HepG2 (cell line): ENCODE data around the gene CCDC74A. TPM values are rescaled to one million over a fixed set of nuclear protein-coding genes. Genes with fewer than 3 reads are reported as not detected.
"Not testable (repeated sequence)": the region's sequence is repeated elsewhere in the genome, so short reads cannot be mapped to it uniquely, and the experiment has no call there.

Experiments used
- ATAC-seq: fragments of 200-7000 bp; cut with Tn5 transposase; 3 replicates; pipeline ENCODE4 v1.9.1; 2020; ENCODE audit warnings: mild to moderate bottlenecking, moderate library complexity
- BruUV-seq: library from RNA; stranded (reverse); fragments of 400-500 nt; replicated peaks from 2 replicates; lab custom pipeline; 2021; lab: Mats Ljungman, UMichigan
- CTCF ChIA-PET: fragments of 300-600 bp; formaldehyde crosslinking; extraction: SDS; loops from one replicate; lab custom pipeline; 2021; ENCODE audit warnings: low total read pairs, inconsistent platforms, low intra/inter-chr PET ratio; lab: Yijun Ruan, JAX
- POLR2A ChIA-PET: fragments of 350-600 bp; sonication (Branson Sonifier 250); formaldehyde crosslinking; loops from one replicate; lab custom pipeline; 2020; ENCODE audit warnings: antibody characterized with exemption, inconsistent platforms; lab: Yijun Ruan, JAX
- DNase-seq: peaks from one replicate; pipeline ENCODE4 v3.0.0-alpha.2; 2015; ENCODE audit warnings: low spot score
- FAIRE-seq: peaks from 3 replicates; lab custom pipeline; 2011; peaks lifted over from hg19 to GRCh38; lab: Jason Lieb, UNC
- H2AFZ ChIP-seq: one replicate; pipeline ENCODE4 v1.6.1; 2011; ENCODE audit warnings: low read length, inconsistent platforms
- H3K27ac ChIP-seq: fragments of 300-600 bp; 3 replicates; pipeline ENCODE4 v1.8.0; 2011; ENCODE audit warnings: mixed run types, mild to moderate bottlenecking, mixed read lengths, low read length, inconsistent platforms; ENCODE audit not compliant: insufficient read depth; ENCODE audit errors: extremely low read length
- H3K27me3 ChIP-seq, 2 experiments: fragments of 200-600 bp in 1 of 2; 2 replicates in 1 of 2; 3 replicates in 1 of 2; pipeline versions ENCODE4 v1.6.0 to v1.8.0; 2011; ENCODE audit warnings: low read length in 2 of 2, mild to moderate bottlenecking in 2 of 2, moderate library complexity in 2 of 2, inconsistent platforms in 1 of 2; ENCODE audit not compliant: insufficient read depth in 2 of 2, control insufficient read depth in 1 of 2
- H3K36me3 ChIP-seq, 2 experiments: fragments of 200-600 bp in 1 of 2; replicated peaks in 1 of 2; 2 replicates in 1 of 2; 3 replicates in 1 of 2; pipeline versions ENCODE4 v1.5.1 to v1.8.0; 2011; ENCODE audit warnings: low read length in 2 of 2, inconsistent platforms in 1 of 2; ENCODE audit not compliant: insufficient read depth in 2 of 2, control insufficient read depth in 1 of 2
- H3K4me1 ChIP-seq: 2 replicates; pipeline ENCODE4 v1.5.1; 2012; ENCODE audit warnings: low read length, inconsistent platforms; ENCODE audit not compliant: insufficient read depth
- H3K4me2 ChIP-seq: 2 replicates; pipeline ENCODE4 v1.6.0; 2011; ENCODE audit warnings: low read depth, low read length, inconsistent platforms
- H3K4me3 ChIP-seq, 3 experiments: fragments of 200-600 bp in 1 of 3; sonication (generic), shearing (Covaris generic) in 1 of 3; replicated peaks in 1 of 3; 2 replicates each; pipeline ENCODE4 v1.5.1; 2011 to 2016; ENCODE audit warnings: low read length in 3 of 3, inconsistent platforms in 2 of 3, low read depth in 2 of 3, mild to moderate bottlenecking in 2 of 3, control low read depth in 1 of 3, mixed read lengths in 1 of 3; ENCODE audit not compliant: insufficient read depth in 1 of 3
- H3K79me2 ChIP-seq: one replicate; pipeline ENCODE4 v1.6.1; 2011; ENCODE audit warnings: low read length, inconsistent platforms; ENCODE audit not compliant: insufficient read depth
- H3K9ac ChIP-seq: 2 replicates; pipeline ENCODE4 v1.6.0; 2011; ENCODE audit warnings: mild to moderate bottlenecking, low read depth, low read length, inconsistent platforms; ENCODE audit not compliant: insufficient read depth
- H3K9me3 ChIP-seq: 2 replicates; pipeline ENCODE4 v1.5.1; 2012; ENCODE audit warnings: mild to moderate bottlenecking, low read length
- H4K20me1 ChIP-seq: 2 replicates; pipeline ENCODE4 v1.6.0; 2011; ENCODE audit warnings: inconsistent platforms, mild to moderate bottlenecking, low read length, moderate library complexity; ENCODE audit not compliant: insufficient read depth
- AKAP8 ChIP-seq: sonication (generic); formaldehyde crosslinking; IDR thresholded peaks from 2 replicates; pipeline ENCODE4 v1.5.1; 2020; ENCODE audit warnings: mild to moderate bottlenecking, missing genetic modification reagents
- MAZ ChIP-seq, 2 experiments: sonication (generic) in 1 of 2; formaldehyde crosslinking in 1 of 2; IDR thresholded peaks; 2 replicates each; pipeline versions ENCODE4 v1.5.0 to v1.6.1; 2012 to 2020; ENCODE audit warnings: low read depth in 2 of 2, mild to moderate bottlenecking in 2 of 2, borderline replicate concordance in 1 of 2, improper control_type of control experiment in 1 of 2, low read length in 1 of 2, missing genetic modification reagents in 1 of 2, moderate library complexity in 1 of 2
- NFE2L2 ChIP-seq: fragments of 150-350 bp; IDR thresholded peaks from 2 replicates; pipeline ENCODE4 v1.6.1; 2014; ENCODE audit warnings: low read length
- PRPF4 ChIP-seq: fragments of 200-400 bp; formaldehyde crosslinking; IDR thresholded peaks from 2 replicates; pipeline ENCODE4 v1.6.1; 2016; ENCODE audit warnings: low read length, low read depth; ENCODE audit not compliant: poor library complexity, severe bottlenecking
- TBL1XR1 ChIP-seq: fragments of 150-350 bp; IDR thresholded peaks from 2 replicates; pipeline ENCODE4 v1.6.1; 2014; ENCODE audit warnings: borderline replicate concordance, low read length; ENCODE audit not compliant: partially characterized antibody
- ZFYVE20 ChIP-seq: sonication (generic); formaldehyde crosslinking; IDR thresholded peaks from 2 replicates; pipeline ENCODE4 v1.8.0; 2023; ENCODE audit warnings: low read depth, mild to moderate bottlenecking, moderate library complexity, missing genetic modification reagents, borderline replicate concordance
- ZMYM2 ChIP-seq: sonication (generic); formaldehyde crosslinking; IDR thresholded peaks from 2 replicates; pipeline ENCODE4 v1.8.0; 2022; ENCODE audit warnings: mild to moderate bottlenecking, missing genetic modification reagents
- ZNF552 ChIP-seq: sonication (generic); formaldehyde crosslinking; IDR thresholded peaks from 2 replicates; pipeline ENCODE4 v1.9.0; 2022; ENCODE audit warnings: missing genetic modification reagents, mild to moderate bottlenecking, borderline replicate concordance
- ZNF598 ChIP-seq: sonication (generic); formaldehyde crosslinking; IDR thresholded peaks from 2 replicates; pipeline ENCODE4 v1.5.1; 2020; ENCODE audit warnings: mild to moderate bottlenecking, missing genetic modification reagents, borderline replicate concordance
- WGBS: methylation state at CpG from one replicate; pipeline ENCODE4 v1.1.6; 2017; ENCODE audit warnings: low lambda C conversion rate; 5-methylcytosine and 5-hydroxymethylcytosine counted together
- in situ Hi-C: cut with HindIII; loops from 2 replicates; pipeline ENCODE4 v1.10.0; 2017; ENCODE audit warnings: low pct_unique_long_range_greater_than_20kb; ENCODE audit not compliant: extremely low pct_ligation_motif_present
- intact Hi-C: fragments of 100-400 bp; cut with micrococcal nuclease; formaldehyde crosslinking; loops from one replicate; pipeline ENCODE4 v1.10.0; 2022; ENCODE audit not compliant: unreplicated experiment
- polyA plus RNA-seq, 8 experiments: library from polyadenylated mRNA; depleted of rRNA in 3 of 8; stranded (reverse) in 7 of 8; unstranded in 1 of 8; fragments of >200 nt; fragmentation: Illumina TruSeq in 4 of 8; extraction: Trizol in 4 of 8; gene quantifications; 2 replicates each; pipeline versions ENCODE4 v1.2.1 to v1.2.3, GENCODE V29; 2011 to 2016; ENCODE audit warnings: low read depth in 4 of 8, missing spikeins in 1 of 8, mixed read lengths in 1 of 8; ENCODE audit not compliant: insufficient read depth in 1 of 8
- total RNA-seq, 5 experiments: library from RNA; depleted of rRNA; stranded (reverse); fragments of >200 nt; fragmentation: Illumina TruSeq; extraction: Trizol; gene quantifications; 2 replicates each; pipeline ENCODE4 v1.2.3, GENCODE V29; 2016; ENCODE audit warnings: low read depth in 1 of 5
- TF ChIP-seq, protein P1 (sequence below): sonication (generic); formaldehyde crosslinking; IDR thresholded peaks from 2 replicates; pipeline ENCODE4 v1.4.0; 2020; ENCODE audit warnings: missing genetic modification reagents

Gene CCDC74A
- total and polyA plus RNA-seq, 2 of the 13 experiments (the other 11 are each of a cell fraction or from before 2014, with no cell fraction given) = 0.15 to 0.17 TPM

- TF ChIP-seq, protein P1, sequence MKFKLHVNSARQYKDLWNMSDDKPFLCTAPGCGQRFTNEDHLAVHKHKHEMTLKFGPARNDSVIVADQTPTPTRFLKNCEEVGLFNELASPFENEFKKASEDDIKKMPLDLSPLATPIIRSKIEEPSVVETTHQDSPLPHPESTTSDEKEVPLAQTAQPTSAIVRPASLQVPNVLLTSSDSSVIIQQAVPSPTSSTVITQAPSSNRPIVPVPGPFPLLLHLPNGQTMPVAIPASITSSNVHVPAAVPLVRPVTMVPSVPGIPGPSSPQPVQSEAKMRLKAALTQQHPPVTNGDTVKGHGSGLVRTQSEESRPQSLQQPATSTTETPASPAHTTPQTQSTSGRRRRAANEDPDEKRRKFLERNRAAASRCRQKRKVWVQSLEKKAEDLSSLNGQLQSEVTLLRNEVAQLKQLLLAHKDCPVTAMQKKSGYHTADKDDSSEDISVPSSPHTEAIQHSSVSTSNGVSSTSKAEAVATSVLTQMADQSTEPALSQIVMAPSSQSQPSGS (CRISPR knock-in tag) = no peak
Observed at GRCh38 chr2:131567891-131568290, 40.2 kb downstream of the CCDC74A start (continued).

GRCh38 chr2:131568401-131568800, 40.7 kb downstream of the CCDC74A start:
- H2AFZ ChIP-seq, H3K4me2 ChIP-seq, H3K36me3 ChIP-seq, ATAC-seq, CTCF ChIA-PET, FAIRE-seq, BruUV-seq, POLR2A ChIA-PET, intact Hi-C loops, H3K79me2 ChIP-seq, H3K9me3 ChIP-seq, H3K4me3 ChIP-seq, H3K9ac ChIP-seq, H3K27ac ChIP-seq, H4K20me1 ChIP-seq, H3K4me1 ChIP-seq, DNase-seq, in situ Hi-C loops: not testable (repeated sequence)
- WGBS = 0% methylated on average over 1 of the region's 1 CpG
- peaks cover 0 to 27% of the 10 kb centered on the region in 2 experiments; a peak in 3 of 5 replicates for H3K27me3 ChIP-seq

- CTCF ChIA-PET = no interaction called here
- Histone ChIP-seq H3K27me3 (peaks cover 3 to 25% of the 10 kb centered on the region in 2 experiments; a peak in 4 of 5 replicates), H3K4me2 (no peak overlapping the region)
- TF ChIP-seq MAZ (IDR thresholded peaks at IDR 0.05; ENCODE audit: borderline replicate concordance, low read depth, low read length) = no peak
- TF ChIP-seq MAZ (CRISPR knock-in tag; IDR thresholded peaks at IDR 0.05; ENCODE audit: low read depth) = no peak
- TF ChIP-seq ZNF552 (CRISPR knock-in tag) = no peak
- no peak for TF ChIP-seq NFE2L2
- TF ChIP-seq ZMYM2 (CRISPR knock-in tag) = no peak
- TF ChIP-seq ZNF598 (CRISPR knock-in tag) = no peak
- TF ChIP-seq PRPF4 = no peak
- TF ChIP-seq AKAP8 = no peak
- TF ChIP-seq ZFYVE20 (CRISPR knock-in tag) = no peak
- TF ChIP-seq TBL1XR1 = no peak
Observed at GRCh38 chr2:131572175-131572574, 44.5 kb downstream of the CCDC74A start.

More at GRCh38 chr2:131572175-131572574, 44.5 kb downstream of the CCDC74A start:
- Histone ChIP-seq H3K9me3 (no peaks in the 10 kb centered on the region), H3K79me2 (no peaks in the 10 kb centered on the region), H3K9ac (no peak overlapping the region), H2AFZ (no peak overlapping the region), H4K20me1 (no peaks in the 10 kb centered on the region), H3K36me3 (no peaks in the 10 kb centered on the region), H3K27ac (no peak overlapping the region), H3K4me1 (no peaks in the 10 kb centered on the region), H3K4me3 (no peak overlapping the region)
- DNase-seq = no peak
- POLR2A ChIA-PET = no interaction called here
- intact Hi-C loops (no loop called here), in situ Hi-C loops (no loop called here)
- FAIRE-seq = no peak
- BruUV-seq = no TSS peak
- 25% methylated on average over 1 of the region's 1 CpG for WGBS
- no peak for ATAC-seq
